ENCODE results near the gene WDR75.

GRCh38 chr2:189393440-189394111, 47.7 kb upstream of the WDR75 start:
- TF ChIP-seq EZH2 (IDR thresholded peaks at IDR 0.05; ENCODE audit: borderline replicate concordance, low read depth, low read length, severe bottlenecking) (no peak), CTCF (IDR thresholded peaks at IDR 0.05; ENCODE audit: borderline replicate concordance, extremely low read depth, low read length, poor library complexity, severe bottlenecking) (no peak)
